SK-N-SH treated with all-trans-retinoic acid at 6 μM for 48 hours (cell line): Measurements from ENCODE around the gene PPP1R14B.

Experiments
- ATAC-seq: fragments of 200-7000 bp; cut with Tn5 transposase; 3 replicates; pipeline ENCODE4 v1.9.1; 2020; ENCODE audit warnings: mild to moderate bottlenecking, moderate library complexity
- ARNTL ChIP-seq: fragments of 450-650 bp; formaldehyde crosslinking; IDR thresholded peaks from 2 replicates; pipeline ENCODE4 v1.5.0; 2020; ENCODE audit warnings: low read depth, mild to moderate bottlenecking, moderate library complexity, borderline replicate concordance
- BACH2 ChIP-seq: fragments of 250-450 bp; sonication (Bioruptor Pico); IDR thresholded peaks from 2 replicates; pipeline ENCODE4 v1.9.0; 2021; ENCODE audit warnings: mild to moderate bottlenecking, borderline replicate concordance
- CREB5 ChIP-seq: fragments of 250-450 bp; sonication (Bioruptor Pico); IDR thresholded peaks from 2 replicates; pipeline ENCODE4 v1.5.1; 2020; ENCODE audit warnings: low read depth, mild to moderate bottlenecking, moderate library complexity
- ESRRG ChIP-seq: fragments of 250-450 bp; sonication (Bioruptor Pico); IDR thresholded peaks from 2 replicates; pipeline ENCODE4 v1.6.1; 2021; ENCODE audit warnings: mild to moderate bottlenecking
- GLIS3 ChIP-seq: fragments of 250-450 bp; sonication (Bioruptor Pico); IDR thresholded peaks from 2 replicates; pipeline ENCODE4 v1.5.0; 2020; ENCODE audit warnings: mild to moderate bottlenecking, moderate library complexity
- ISL1 ChIP-seq: fragments of 250-450 bp; sonication (Bioruptor Pico); IDR thresholded peaks from 2 replicates; pipeline ENCODE4 v2.1.2; 2022; ENCODE audit warnings: mild to moderate bottlenecking, moderate library complexity
- OSR1 ChIP-seq: fragments of 250-450 bp; sonication (Bioruptor Pico); IDR thresholded peaks from 2 replicates; pipeline ENCODE4 v1.8.0; 2022; ENCODE audit warnings: moderate library complexity, mild to moderate bottlenecking, inconsistent platforms
- PATZ1 ChIP-seq: fragments of 250-450 bp; sonication (Bioruptor Pico); IDR thresholded peaks from 2 replicates; pipeline ENCODE4 v1.8.0; 2020; ENCODE audit warnings: mild to moderate bottlenecking, moderate library complexity, borderline replicate concordance
- POU6F1 ChIP-seq: fragments of 250-450 bp; sonication (Bioruptor Pico); IDR thresholded peaks from 2 replicates; pipeline ENCODE4 v1.8.0; 2021; ENCODE audit warnings: low read depth, mild to moderate bottlenecking, moderate library complexity, borderline replicate concordance
- PPARA ChIP-seq: fragments of 250-450 bp; sonication (Bioruptor Pico); IDR thresholded peaks from 2 replicates; pipeline ENCODE4 v1.5.0; 2020; ENCODE audit warnings: mild to moderate bottlenecking, borderline replicate concordance
- RARB ChIP-seq: fragments of 250-450 bp; sonication (Bioruptor Pico); IDR thresholded peaks from 2 replicates; pipeline ENCODE4 v1.8.0; 2021; ENCODE audit warnings: mild to moderate bottlenecking, moderate library complexity
- SNAI2 ChIP-seq: fragments of 250-450 bp; sonication (Bioruptor Pico); IDR thresholded peaks from 2 replicates; pipeline ENCODE4 v1.5.0; 2020; ENCODE audit warnings: mild to moderate bottlenecking, moderate library complexity
- TCF4 ChIP-seq: fragments of 250-450 bp; sonication (Bioruptor Pico); IDR thresholded peaks from 2 replicates; pipeline ENCODE4 v1.8.0; 2021; ENCODE audit warnings: mild to moderate bottlenecking, moderate library complexity, borderline replicate concordance
- TOX ChIP-seq: fragments of 250-450 bp; sonication (Bioruptor Pico); IDR thresholded peaks from 2 replicates; pipeline ENCODE4 v1.8.0; 2021; ENCODE audit warnings: mild to moderate bottlenecking, moderate library complexity, borderline replicate concordance
- TSHZ2 ChIP-seq: fragments of 250-450 bp; sonication (Bioruptor Pico); IDR thresholded peaks from 2 replicates; pipeline ENCODE4 v1.5.0; 2020; ENCODE audit warnings: mild to moderate bottlenecking, moderate library complexity
- ZC3H10 ChIP-seq: fragments of 250-450 bp; sonication (Bioruptor Pico); IDR thresholded peaks from 2 replicates; pipeline ENCODE4 v1.5.1; 2021; ENCODE audit warnings: mild to moderate bottlenecking, moderate library complexity
- ZFP3 ChIP-seq: fragments of 250-450 bp; sonication (Bioruptor Pico); IDR thresholded peaks from 2 replicates; pipeline ENCODE4 v1.5.0; 2020; ENCODE audit warnings: mild to moderate bottlenecking, moderate library complexity
- ZNF565 ChIP-seq: fragments of 450-650 bp; formaldehyde crosslinking; conservative IDR thresholded peaks from 2 replicates; pipeline ENCODE4 v1.5.0; 2020; ENCODE audit warnings: low read depth, mild to moderate bottlenecking, moderate library complexity
- ZNF70 ChIP-seq: fragments of 450-650 bp; formaldehyde crosslinking; IDR thresholded peaks from 2 replicates; pipeline ENCODE4 v1.5.0; 2020; ENCODE audit warnings: mild to moderate bottlenecking, moderate library complexity
- ZNF8 ChIP-seq: fragments of 450-650 bp; formaldehyde crosslinking; IDR thresholded peaks from 2 replicates; pipeline ENCODE4 v1.5.0; 2020; ENCODE audit warnings: mild to moderate bottlenecking, moderate library complexity

PPP1R14B gene

GRCh38 chr11:64276653-64277431 lies 30.1 kb upstream of the PPP1R14B start:
- ATAC-seq, result no peak

GRCh38 chr11:64275841-64276240 lies 29.1 kb upstream of the PPP1R14B start:
- ATAC-seq, result no peak
- TF ChIP-seq RARB, result no peak
- no peak for TF ChIP-seq PPARA (CRISPR knock-in tag)
- no peak for TF ChIP-seq ISL1 (CRISPR knock-in tag)
- TF ChIP-seq ZNF565 (CRISPR knock-in tag), result no peak
- TF ChIP-seq ZFP3 (CRISPR knock-in tag), result no peak
- TF ChIP-seq BACH2 (CRISPR knock-in tag), result no peak
- TF ChIP-seq OSR1 (CRISPR knock-in tag), result no peak
- TF ChIP-seq ZNF70 (CRISPR knock-in tag), result no peak
- TF ChIP-seq TSHZ2 (CRISPR knock-in tag), result no peak
- no peak for TF ChIP-seq ARNTL (CRISPR knock-in tag)
- TF ChIP-seq ZC3H10 (CRISPR knock-in tag), result no peak

More at GRCh38 chr11:64276653-64277431, 30.1 kb upstream of the PPP1R14B start:
- TF ChIP-seq GLIS3 (CRISPR knock-in tag), result no peak
- TF ChIP-seq PATZ1 (CRISPR knock-in tag), result no peak
- TF ChIP-seq ZFP3 (CRISPR knock-in tag), result no peak
- no peak for TF ChIP-seq ISL1 (CRISPR knock-in tag)
- no peak for TF ChIP-seq POU6F1 (CRISPR knock-in tag)
- TF ChIP-seq SNAI2 (CRISPR knock-in tag), result no peak
- no peak for TF ChIP-seq PPARA (CRISPR knock-in tag)
- TF ChIP-seq ZNF565 (CRISPR knock-in tag), result no peak
- TF ChIP-seq TSHZ2 (CRISPR knock-in tag), result no peak
- TF ChIP-seq CREB5 (CRISPR knock-in tag), result no peak
- no peak for TF ChIP-seq TCF4 (CRISPR knock-in tag)
- TF ChIP-seq ESRRG (CRISPR knock-in tag), result no peak
- TF ChIP-seq BACH2 (CRISPR knock-in tag), result no peak
- TF ChIP-seq ZNF8, result no peak
- no peak for TF ChIP-seq RARB
- no peak for TF ChIP-seq TOX (CRISPR knock-in tag)
- no peak for TF ChIP-seq OSR1 (CRISPR knock-in tag)
- TF ChIP-seq ZNF70 (CRISPR knock-in tag), result no peak
- TF ChIP-seq, all 23 proteins: peak for 0
